ENCODE data around the gene SBNO1. TPM values are rescaled to one million over a fixed set of nuclear protein-coding genes. Genes with fewer than 3 reads are reported as not detected.

Gene SBNO1
- total RNA-seq, 1 donor from 2014 or later = 32.3 TPM

DNA sequence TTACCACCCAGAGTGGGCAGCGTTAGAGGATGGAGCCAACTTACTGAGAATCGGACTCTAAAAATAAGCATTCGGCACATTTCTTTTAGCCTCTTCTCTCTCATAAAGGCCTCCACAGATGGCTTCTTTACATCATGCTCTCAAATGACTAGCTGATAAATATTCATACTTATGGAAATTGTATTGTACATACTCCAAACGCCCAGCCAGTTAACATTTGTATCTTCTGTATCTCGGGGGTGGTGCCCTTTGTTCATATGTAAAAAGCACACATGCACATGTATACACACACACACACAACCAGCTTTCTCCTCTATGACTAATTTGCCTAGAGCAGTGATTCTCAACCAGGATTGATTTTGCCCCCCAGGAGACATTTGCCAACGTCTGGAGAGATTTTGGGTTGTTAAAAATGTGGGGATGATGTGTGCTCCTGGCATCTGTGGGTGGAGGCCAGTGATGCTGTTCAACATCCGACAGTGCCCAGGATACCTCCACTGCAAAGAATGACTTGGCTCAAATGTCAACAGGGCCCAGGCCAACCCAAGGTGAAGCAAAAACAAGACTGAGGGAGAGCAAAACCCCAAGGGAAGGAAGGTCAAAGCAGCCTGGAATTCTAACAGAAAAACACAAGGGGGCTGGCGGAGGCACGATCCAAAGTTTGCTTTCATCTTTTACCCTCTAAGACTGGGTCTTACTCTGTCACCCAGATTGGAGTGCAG is 77.8 kb downstream of the SBNO1 start:
- intact Hi-C loops (cut with DNase I) = no loop called here
- DNase-seq (ENCODE audit: low spot score) = no peak

DNA sequence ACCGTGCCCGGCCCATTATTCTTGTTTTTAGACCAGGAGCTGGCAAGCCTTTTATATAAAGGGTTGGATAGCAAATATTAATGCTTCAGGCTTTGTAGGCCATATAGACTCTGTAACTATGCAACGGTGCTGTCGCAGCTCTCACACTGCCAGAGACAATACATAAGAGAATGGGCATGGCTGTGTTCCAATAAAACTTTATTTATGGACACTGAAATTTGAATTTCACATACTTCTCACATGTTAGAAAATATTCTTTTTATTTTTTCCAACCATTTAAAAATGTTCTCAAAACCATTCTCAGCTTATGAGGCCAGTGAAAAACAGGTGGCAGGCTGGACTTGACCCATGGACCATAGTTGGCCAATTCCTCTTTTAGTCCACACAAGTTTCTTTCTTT is 80.0 kb downstream of the SBNO1 start:
- ATAC-seq = no peak
- intact Hi-C loops (cut with DNase I) = no loop called here
- no peak for DNase-seq (ENCODE audit: low spot score)

More for the DNA sequence above, 77.8 kb downstream of the SBNO1 start:
- ATAC-seq = no peak

DNA sequence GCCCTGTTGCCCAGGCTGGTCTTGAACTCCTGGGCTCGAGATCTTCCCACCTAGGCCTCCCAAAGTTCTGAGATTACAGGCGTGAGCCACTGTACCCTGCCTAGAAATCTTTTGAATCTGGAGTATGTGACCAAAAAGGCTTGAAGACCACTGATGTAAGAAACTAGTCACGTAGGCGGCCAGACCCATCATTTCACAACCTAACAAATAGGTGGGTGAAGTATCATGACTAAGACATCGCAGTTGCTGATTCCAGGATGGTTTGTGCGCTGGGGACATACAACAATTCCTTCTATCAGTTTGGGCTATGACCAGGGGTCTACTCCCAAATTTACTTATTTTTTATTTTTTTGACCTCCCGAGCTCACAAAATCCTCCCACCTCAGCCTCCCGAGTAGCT is 81.2 kb downstream of the SBNO1 start:
- intact Hi-C loops (cut with DNase I) = no loop called here
- ATAC-seq (no peak), DNase-seq (ENCODE audit: low spot score) (no peak)

DNA sequence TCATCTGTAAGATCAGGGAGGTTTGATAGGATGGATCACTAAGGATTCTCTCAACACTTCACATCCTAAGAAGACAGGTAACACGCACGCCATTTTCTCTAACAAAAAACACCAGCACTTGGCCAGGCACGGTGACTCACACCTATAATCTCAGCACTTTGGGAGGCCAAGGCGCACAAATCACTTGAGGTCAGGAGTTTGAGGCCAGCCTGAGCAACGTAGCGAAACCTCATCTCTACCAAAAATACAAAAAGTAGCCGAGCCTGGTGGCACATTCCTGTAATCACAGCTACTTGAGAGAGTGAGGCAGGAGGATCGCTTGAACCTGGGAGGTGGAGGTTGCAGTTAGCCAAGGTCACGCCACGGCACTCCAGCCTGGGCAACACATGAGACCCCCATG is 82.5 kb downstream of the SBNO1 start:
- ATAC-seq (no peak), DNase-seq (ENCODE audit: low spot score) (no peak)
- intact Hi-C loops (cut with DNase I) = no loop called here

DNA sequence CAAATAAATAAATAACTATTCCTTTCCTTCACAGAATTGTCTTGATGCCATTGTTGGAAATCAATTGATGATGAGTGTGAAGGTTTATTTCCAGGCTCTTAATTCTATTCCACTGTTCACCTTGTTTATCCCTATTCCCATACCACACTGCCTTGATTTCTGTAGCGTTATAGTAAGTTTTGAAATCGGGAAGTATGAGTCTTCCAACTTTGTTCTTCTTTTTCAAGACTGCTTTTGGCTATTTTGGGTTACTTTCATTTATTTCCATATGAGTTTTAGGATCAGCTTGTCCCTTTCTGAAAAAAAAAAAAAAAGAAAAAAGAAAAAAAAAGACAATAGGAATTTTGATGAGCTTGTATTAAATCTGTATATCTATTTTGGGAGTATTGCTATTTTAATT is 83.7 kb downstream of the SBNO1 start:
- DNase-seq (ENCODE audit: low spot score) (no peak), ATAC-seq (no peak)
- intact Hi-C loops (cut with DNase I) = no loop called here

DNA sequence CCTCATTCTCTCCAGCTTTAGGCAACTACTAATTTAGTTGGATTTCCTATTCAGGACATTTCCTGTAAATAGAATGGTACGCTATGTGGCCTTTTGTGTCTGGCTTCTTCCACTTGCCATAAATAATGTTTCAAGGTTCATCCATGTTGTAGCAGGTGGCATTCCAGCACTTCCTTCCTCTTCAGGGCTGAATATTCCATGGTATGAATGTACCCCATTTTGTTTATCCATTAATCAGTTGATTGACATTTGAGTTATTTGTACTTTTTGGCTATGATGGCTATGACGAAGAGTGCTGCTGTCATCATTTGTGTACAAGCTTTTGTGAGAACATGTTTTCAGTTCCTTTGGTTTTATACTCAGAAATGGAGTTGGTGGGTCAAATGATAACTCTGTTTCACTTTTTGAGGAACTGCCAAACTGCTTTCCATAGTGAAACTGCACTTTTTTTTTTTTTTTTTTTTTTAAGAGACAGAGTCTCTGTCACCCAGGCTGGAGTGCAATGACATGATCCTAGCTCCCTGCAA is 86.5 kb downstream of the SBNO1 start:
- ATAC-seq = peak; percentile 67
- no peak for DNase-seq (ENCODE audit: low spot score)
- intact Hi-C loops (cut with DNase I) = no loop called here

DNA sequence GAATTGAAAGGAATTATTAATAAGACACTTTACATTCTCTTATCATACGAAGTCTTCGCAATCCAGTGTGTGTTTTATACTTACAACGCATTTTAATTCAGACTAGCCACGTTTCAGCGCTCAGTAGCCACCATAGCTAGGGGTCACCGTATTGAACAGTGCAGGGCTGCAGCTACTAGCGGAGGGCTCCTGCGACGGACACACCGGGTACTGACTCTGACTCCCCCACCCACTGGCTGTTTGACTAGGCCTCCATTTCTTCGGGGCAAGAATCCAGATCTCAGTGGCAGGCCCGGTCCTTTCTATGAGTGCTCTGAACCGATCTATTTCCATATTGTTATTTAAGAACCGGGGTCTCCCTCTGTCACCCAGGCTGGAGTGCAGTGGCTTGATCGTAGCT is 91.5 kb downstream of the SBNO1 start:
- intact Hi-C loops (cut with DNase I) = no loop called here
- DNase-seq (ENCODE audit: low spot score) (no peak), ATAC-seq (no peak)

DNA sequence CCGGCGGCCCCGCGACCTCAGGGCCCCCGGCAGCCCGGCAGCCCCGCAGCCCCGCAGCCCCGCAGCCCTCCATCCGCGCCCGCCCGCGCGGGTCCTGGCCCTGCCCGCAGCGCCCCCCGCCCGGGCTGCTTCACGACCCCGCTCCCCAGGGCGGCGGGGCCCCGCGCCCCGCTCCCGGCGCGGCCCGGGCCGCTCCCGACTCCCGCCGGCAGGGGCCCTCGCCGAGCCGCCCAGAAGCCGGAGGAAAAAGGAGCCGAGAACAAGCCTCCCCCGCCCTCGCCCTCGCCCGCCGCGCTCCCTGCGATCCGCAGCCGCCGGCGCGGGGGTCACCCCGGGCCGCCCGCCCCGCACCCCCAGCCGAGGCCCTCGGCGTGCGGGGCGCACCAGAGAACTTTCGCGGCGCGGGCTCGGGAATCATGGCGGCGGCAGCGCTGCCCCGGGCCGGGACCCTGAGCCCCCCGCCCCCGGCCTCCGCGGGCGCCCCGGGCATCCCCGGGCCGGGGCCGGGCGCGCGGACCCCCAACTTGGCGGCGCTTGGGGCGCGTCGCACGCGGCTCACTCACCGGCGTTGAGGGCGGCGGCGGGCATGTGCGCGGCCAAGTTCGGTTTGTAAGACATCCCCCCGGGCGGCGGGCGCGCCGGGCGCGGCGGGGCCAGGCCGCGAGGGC is 93.5 kb downstream of the SBNO1 start:
- peak; percentile 86 for DNase-seq (ENCODE audit: low spot score)
- ATAC-seq = peak; percentile 30
- intact Hi-C loops (cut with DNase I) = no loop called here

DNA sequence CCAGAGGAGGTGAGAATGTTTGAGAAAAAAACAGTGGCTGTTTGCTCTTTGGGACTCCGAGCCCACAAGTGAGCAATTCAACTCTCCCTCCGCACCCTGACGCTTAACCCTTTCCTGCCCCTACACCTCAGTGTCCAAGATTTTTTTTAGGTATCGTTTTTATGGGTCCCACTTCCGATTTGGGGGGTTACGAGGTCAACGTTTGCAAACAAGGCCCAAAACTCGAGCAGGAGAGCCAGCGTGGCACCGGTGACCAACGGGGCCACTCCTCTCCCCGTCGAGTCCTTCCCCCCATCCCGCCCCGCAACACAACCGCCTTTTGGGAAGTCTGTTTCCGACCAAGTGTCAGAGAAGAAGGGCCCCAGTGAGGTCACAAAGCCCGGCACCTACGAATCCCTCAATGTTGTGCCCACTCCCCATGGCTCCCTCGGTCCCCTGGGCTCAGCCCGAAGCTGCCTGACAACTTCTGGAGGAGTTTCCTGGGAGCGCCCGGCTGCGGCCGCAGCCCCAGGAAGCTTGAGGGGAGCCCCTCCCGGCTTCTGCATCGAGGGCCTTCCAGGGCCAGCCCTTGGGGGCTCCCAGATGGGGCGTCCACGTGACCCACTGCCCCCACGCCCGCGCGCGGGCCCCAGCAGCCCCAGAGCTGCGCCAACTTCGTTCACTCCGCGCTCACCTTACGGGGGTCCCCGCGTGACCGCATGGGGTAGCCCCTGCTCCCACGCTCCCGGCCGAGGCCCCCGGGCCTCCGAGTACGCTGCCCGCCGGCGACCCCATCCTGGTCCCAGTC is 94.2 kb downstream of the SBNO1 start:
- ATAC-seq (peak; percentile 47), DNase-seq (ENCODE audit: low spot score) (peak; percentile 70)
- intact Hi-C loops (cut with DNase I) = no loop called here

DNA sequence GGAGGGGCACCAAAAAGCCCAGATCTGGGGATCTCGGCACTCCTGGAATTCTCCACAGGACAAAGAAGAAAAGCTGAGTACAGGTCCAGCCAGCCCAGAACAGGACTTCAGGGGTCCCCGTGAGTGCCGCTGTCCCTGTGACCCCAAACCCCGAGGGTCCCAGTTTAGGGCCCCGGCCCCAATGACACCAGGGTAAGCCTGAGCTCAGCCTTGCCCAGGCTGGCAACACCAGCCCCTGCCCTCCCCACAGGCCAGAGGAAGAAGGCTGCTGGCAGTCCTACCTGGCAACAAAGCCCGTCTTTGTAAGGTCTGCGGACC is 94.8 kb downstream of the SBNO1 start:
- ATAC-seq = peak; percentile 4
- intact Hi-C loops (cut with DNase I) = no loop called here
- peak; percentile 59 for DNase-seq (ENCODE audit: low spot score)

DNA sequence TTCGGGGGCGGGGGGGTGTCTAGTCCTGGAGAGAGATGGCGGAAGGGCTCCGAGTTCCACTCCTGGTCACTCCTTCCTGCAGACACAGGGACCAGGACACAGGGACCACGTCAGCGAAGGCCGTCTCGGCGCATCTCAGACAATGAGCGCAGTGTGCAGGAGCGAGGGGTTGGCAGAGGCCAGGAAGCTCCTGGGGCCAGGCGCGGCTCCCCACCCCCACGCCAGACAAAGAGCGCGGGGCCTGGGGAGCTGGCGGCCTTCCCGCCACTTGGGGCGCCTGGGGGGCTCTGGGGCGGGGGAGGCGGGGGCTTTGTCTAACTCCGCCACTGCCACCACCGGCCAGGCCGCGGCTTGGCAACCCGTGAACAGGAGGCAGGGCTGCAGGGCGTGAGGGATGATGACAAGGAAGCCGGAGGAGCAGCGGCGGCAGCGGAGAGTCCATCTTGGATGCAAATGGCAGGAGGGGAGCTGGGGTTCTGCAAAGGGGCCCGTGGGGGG is 95.2 kb downstream of the SBNO1 start:
- intact Hi-C loops (cut with DNase I) = no loop called here
- DNase-seq (ENCODE audit: low spot score) (peak; percentile 88), ATAC-seq (peak; percentile 89)

DNA sequence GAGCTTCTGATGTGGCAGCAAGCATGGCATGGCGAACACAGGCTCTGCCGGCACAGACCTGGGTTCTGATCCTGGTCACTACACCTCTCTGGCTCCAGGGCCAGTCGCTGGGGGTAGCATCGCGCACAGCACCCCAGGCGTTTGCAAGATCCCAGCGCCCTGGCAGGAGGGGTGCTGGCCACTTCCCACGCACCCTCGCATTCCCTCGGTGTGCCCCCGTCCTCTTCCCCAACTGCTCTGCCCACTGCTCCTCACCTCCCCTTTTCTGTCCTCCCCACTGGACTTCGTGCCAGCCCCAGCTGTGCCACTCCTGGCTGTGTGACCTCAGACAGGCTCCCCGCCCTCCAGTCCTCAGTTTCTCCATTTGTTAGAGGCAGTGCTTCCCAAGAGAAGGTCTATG is 95.8 kb downstream of the SBNO1 start:
- intact Hi-C loops (cut with DNase I) = no loop called here

DNA sequence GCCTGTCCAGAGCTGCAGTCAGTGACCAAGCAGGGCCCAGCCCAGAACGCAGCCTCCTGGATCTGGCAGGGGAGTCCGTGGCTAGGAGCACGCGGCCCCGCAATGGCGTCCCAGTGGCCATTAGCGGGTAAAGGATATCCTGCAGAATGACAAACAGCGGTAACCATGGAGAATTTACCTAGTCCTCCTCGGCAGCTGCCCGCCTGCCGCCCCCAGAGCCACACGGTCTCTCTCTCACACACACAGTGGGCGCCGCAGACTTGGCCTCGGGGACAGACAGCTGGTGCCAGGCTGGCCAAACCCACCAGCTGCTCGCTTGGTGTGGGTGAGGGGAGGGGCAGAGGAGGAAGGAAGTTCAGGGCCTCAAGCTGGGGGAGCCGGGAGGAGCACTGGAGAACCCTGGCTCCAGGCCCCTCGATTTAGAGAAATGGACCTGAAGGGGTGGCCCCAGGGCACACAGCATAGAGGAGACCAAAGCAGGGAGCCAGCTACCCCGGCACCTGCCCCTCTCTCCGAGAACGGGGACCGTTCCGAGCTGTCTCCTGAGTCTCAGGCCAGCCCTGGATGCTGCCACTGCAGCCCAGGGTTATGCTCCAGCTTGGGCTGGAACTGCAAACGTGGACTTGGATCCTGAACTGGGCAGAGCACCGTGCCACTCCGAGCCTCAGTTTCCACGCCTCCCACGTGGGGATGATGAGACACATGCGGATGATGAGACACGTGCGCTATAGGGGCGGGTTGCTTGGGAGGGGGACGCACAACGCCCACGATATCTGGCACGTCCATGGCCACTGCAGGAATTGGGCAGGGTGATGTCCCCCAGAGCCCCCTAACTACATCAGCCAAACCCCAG is 96.4 kb downstream of the SBNO1 start:
- ATAC-seq (peak; percentile 8), DNase-seq (ENCODE audit: low spot score) (peak; percentile 66)

More for the DNA sequence above, 95.8 kb downstream of the SBNO1 start:
- DNase-seq (ENCODE audit: low spot score) (peak; percentile 56), ATAC-seq (peak; percentile 2)

DNA sequence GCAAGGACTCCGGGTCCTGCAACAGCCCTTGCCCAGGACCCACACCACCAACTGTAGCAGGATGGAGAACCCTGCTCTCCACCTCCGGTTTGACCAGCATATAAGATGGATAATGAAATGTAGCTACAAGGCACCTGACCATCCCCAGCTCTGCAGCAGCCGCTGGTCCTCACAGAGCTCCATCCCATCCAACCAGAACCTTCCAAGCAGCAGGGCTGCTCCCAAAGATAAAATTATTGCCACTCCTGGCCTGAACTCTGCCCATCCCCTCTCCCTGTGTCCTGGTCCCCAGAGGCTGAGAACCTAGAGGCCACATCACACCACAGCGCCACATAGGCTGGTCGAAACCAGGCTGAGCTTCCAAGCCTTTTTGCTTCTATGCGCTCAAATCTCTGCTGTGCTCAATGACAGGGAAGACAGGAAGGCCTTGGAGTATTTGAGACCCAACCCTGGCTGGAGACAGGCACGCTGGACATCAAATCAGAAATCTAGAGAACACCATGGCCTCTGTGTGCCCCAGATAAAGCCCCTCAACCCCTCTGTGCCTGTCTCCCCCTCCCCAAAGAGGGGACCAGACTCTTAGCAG is 97.2 kb downstream of the SBNO1 start:
- DNase-seq (ENCODE audit: low spot score) = no peak
- no peak for ATAC-seq
- intact Hi-C loops (cut with DNase I) = no loop called here

More for the DNA sequence above, 96.4 kb downstream of the SBNO1 start:
- intact Hi-C loops (cut with DNase I) = no loop called here

DNA sequence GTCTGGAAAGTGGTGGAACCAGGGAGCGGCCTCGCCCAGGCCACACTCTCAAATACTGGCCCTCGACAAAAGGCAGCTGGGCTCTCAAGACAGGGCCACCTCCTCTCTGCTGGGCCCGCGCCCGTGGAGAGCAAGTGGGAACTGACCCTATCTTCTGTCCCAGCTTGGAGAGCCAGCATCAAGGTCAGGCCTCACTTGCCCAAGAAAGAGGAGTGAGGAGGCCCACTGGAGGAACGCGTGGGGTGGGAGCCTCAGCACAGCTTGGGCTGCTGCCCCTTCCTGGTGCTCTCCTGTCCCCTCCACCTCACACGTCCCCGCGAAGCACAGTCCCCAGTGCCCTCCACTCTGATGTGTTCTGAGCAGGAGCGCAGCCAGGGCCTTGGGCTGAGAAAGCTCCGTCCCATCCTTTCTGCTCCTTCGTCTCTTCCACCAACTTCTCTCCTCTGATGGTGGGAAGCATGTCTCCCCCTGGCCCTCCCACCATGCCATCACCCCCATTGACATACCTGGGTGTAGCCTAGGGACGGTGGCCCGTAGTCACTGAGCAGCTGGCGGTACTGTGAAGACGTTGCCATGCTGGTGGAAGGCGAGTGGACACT is 97.9 kb downstream of the SBNO1 start:
- no peak for DNase-seq (ENCODE audit: low spot score)
- intact Hi-C loops (cut with DNase I) = no loop called here

DNA sequence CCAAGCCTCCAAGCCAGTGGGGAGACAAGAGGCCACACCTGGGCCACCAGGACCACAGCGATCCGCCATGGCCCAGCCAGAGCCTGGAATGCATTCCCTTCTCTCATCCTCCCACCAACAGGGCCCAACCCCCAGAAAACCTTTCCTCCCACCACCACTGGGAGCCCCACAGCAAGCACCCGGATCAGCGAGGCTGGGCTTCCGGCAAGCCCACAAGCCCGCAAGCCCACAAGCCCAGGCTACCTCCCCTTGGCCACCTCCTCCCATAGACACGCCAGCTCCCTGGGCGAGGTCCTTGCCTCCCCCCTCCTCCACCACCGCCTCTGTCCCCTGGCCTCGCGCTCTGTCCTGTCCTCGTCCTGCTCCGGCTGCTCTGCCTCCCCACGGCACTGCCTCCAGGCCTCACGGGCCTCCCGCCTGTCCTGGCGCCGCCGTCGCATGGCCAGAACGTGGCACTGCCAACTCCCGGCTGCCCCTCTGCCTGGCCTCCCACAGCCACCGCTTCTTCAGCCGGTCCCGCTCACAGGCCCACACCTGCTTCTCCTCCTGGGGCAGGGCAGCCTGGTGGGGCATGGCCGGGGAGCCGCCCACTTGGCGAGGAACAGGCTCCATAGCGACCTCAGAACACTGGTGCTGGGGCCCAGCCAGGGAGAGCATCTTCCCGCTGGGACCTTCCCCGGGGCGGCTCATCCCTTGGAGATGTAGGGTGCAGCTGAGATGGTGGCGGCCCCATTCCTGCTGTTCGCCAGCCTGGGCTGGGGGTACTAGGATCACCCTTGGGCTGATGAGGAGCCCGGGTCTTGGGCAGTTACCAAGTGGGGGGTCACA is 98.6 kb downstream of the SBNO1 start:
- DNase-seq (ENCODE audit: low spot score) = no peak
- ATAC-seq = no peak
- intact Hi-C loops (cut with DNase I) = no loop called here

More for the DNA sequence above, 97.9 kb downstream of the SBNO1 start:
- ATAC-seq = no peak

DNA sequence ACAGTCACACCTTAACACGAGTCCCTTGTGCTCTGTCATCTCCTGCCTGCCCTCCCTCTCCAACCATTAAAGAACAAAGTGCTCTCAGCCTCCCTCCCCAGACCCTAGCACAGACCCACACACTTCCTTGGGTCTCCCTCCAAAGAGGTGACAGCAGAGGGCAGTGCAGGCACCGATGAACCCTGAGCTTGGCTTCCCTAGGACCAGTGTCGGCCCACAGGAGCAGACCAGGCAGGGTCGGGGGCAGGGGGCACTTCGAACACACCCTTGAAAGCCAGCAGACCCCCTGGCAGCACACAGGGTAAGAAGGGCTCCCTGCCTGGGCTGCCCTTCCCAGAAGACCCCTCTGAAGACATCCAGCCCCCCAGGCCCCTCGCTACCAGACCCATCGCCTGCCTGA is 100.0 kb downstream of the SBNO1 start:
- intact Hi-C loops (cut with DNase I) = no loop called here
- ATAC-seq (no peak), DNase-seq (ENCODE audit: low spot score) (no peak)

All from sciatic nerve (tissue), 2 donors.